Suprapubic skin (tissue), 4 donors: ENCODE measurements around the gene CACNG5. TPM values are rescaled to one million over a fixed set of nuclear protein-coding genes. Genes with fewer than 3 reads are reported as not detected.

Experiments
- DNase-seq, 2 donors: peaks; one replicate each; pipeline ENCODE4 v3.0.0-alpha.2; 2019; ENCODE audit warnings: low spot score in 2 of 2
- H3K27ac ChIP-seq: fragments of 200-600 bp; sonication (generic); one replicate; pipeline ENCODE4 v1.5.1; 2019
- H3K27me3 ChIP-seq: fragments of 200-600 bp; sonication (generic); one replicate; pipeline ENCODE4 v1.5.1; 2019
- H3K36me3 ChIP-seq: fragments of 200-600 bp; sonication (generic); one replicate; pipeline ENCODE4 v1.5.1; 2019
- H3K4me1 ChIP-seq: fragments of 200-600 bp; sonication (generic); one replicate; pipeline ENCODE4 v1.5.1; 2019
- H3K4me3 ChIP-seq: fragments of 200-600 bp; sonication (generic); one replicate; pipeline ENCODE4 v1.5.1; 2019; ENCODE audit warnings: mild to moderate bottlenecking
- H3K9me3 ChIP-seq: fragments of 200-600 bp; sonication (generic); one replicate; pipeline ENCODE4 v1.5.1; 2019
- EP300 ChIP-seq: sonication (generic); formaldehyde crosslinking; IDR thresholded peaks from one replicate; pipeline ENCODE4 v1.6.1; 2017; ENCODE audit warnings: antibody characterized with exemption
- POLR2A ChIP-seq, 2 donors: fragments of 450-650 bp; IDR thresholded peaks; one replicate each; pipeline ENCODE4 v1.6.1; 2017; ENCODE audit warnings: antibody characterized with exemption in 2 of 2, mild to moderate bottlenecking in 2 of 2, moderate library complexity in 2 of 2
- POLR2AphosphoS5 ChIP-seq, 3 donors: sonication (generic); formaldehyde crosslinking; IDR thresholded peaks; one replicate each; pipeline ENCODE4 v1.6.1; 2017; ENCODE audit warnings: antibody characterized with exemption in 3 of 3
- WGBS: methylation state at CpG from one replicate; pipeline ENCODE4 v1.1.5; 2018; 5-methylcytosine and 5-hydroxymethylcytosine counted together
- total RNA-seq, 4 donors: library from RNA; depleted of rRNA; stranded (reverse); fragments of >200 nt; gene quantifications; one replicate each; pipeline ENCODE4 v1.1.0, GENCODE V29; 2016
- TF ChIP-seq, protein P1 (sequence below), 2 donors: fragments of 200-600 bp in 1 of 2; fragments of 450-650 bp in 1 of 2; sonication (generic) in 1 of 2; IDR thresholded peaks; one replicate each; pipeline ENCODE4 v1.5.1; 2016 to 2019; ENCODE audit warnings: antibody characterized with exemption in 2 of 2, mild to moderate bottlenecking in 1 of 2, moderate library complexity in 1 of 2

Gene CACNG5
- total RNA-seq, 4 donors from 2014 or later, result not detected

DNA sequence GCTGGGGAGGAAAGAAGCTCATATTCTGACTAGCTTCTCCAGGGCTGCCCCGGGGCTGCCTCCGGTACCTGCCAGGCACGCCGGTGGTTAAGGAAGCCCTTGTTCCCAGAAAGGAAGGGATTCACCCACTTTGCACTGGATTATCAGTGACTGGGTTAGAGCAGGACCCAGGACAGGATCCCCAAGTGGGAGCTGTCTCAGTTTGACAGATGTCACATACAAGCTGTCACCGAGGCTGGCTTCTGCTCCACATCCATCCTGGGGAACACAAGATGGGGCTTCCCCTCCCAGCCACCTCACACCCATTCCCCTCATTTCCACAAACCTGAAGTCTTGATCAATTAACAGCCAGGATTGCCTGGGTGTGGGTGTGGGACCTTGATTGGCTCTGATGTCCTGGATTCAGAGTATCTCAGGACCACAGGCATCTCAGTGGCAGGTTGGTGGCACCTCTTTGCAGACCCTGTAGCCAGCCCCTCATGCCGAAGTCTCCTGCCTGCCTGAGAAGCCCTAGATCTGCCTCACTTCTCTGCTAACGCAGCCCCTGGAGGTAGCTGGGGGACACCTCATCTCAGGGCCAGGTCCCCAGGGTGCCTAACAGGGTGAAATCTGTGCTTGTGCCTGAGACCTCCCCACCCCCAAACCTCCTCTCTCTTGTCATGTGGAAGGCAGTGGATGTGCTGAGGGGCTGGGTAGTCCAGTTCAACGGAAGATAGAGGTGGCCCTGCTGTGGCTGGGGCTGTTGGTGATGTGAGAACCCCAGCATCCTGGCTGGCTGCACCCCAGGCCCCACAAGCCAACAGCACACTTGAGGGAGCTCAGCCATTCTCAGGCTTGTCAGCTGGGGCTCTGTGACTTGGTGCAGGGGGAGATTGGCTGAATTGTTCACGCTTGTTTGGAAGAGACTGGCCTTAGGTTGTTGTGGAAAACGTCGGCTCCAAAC is 1.4 kb downstream of the CACNG5 start:
- H3K4me3 ChIP-seq, result no peak overlapping the region
- DNase-seq, result peak in 1 of 2 donors; percentile 40
- TF ChIP-seq POLR2AphosphoS5 (IDR thresholded peaks at IDR 0.05) (no peak), POLR2A (IDR thresholded peaks at IDR 0.05) (no peak), EP300 (no peak)
- TF ChIP-seq, protein P1, sequence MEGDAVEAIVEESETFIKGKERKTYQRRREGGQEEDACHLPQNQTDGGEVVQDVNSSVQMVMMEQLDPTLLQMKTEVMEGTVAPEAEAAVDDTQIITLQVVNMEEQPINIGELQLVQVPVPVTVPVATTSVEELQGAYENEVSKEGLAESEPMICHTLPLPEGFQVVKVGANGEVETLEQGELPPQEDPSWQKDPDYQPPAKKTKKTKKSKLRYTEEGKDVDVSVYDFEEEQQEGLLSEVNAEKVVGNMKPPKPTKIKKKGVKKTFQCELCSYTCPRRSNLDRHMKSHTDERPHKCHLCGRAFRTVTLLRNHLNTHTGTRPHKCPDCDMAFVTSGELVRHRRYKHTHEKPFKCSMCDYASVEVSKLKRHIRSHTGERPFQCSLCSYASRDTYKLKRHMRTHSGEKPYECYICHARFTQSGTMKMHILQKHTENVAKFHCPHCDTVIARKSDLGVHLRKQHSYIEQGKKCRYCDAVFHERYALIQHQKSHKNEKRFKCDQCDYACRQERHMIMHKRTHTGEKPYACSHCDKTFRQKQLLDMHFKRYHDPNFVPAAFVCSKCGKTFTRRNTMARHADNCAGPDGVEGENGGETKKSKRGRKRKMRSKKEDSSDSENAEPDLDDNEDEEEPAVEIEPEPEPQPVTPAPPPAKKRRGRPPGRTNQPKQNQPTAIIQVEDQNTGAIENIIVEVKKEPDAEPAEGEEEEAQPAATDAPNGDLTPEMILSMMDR (IDR thresholded peaks at IDR 0.05), result no peak
- H3K27ac ChIP-seq, result no peak overlapping the region
- peaks cover 72% of the 10 kb centered on the region for H3K27me3 ChIP-seq
- H3K9me3 ChIP-seq, result no peaks in the 10 kb centered on the region
- 64% methylated on average over 11 of the region's 11 CpGs for WGBS
- H3K4me1 ChIP-seq, result peaks cover 6% of the 10 kb centered on the region
- H3K36me3 ChIP-seq, result no peaks in the 10 kb centered on the region

DNA sequence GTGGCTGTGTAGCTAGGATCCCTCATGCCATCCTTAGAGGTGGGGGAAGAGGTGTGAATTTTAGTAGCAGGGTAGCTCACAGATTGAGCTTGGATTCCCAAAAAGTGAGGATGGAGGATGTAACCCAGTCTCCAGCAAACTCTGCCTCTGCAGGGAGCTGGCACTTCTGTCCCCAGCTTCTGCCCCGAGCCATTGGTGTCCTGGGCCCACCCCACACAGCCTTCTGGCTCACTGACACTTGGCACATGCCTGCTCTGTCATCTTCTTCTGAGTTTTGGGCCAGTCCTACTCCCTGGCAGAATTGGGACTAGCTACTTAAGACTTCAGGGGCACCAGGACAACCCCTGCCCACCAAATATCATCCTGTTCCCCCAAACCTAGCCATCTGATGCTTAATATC is 2.3 kb downstream of the CACNG5 start:
- 71% methylated on average over 1 of the region's 1 CpG for WGBS
- Histone ChIP-seq H3K36me3 (no peaks in the 10 kb centered on the region), H3K27ac (no peak overlapping the region), H3K4me1 (peaks cover 6% of the 10 kb centered on the region), H3K9me3 (no peaks in the 10 kb centered on the region), H3K27me3 (peaks cover 65% of the 10 kb centered on the region), H3K4me3 (no peak overlapping the region)
- no peak for TF ChIP-seq POLR2AphosphoS5 (IDR thresholded peaks at IDR 0.05)
- no peak for TF ChIP-seq EP300
- TF ChIP-seq POLR2A (IDR thresholded peaks at IDR 0.05), result no peak
- TF ChIP-seq, protein P1 (IDR thresholded peaks at IDR 0.05), result no peak
- peak in 1 of 2 donors; percentile 16 for DNase-seq

DNA sequence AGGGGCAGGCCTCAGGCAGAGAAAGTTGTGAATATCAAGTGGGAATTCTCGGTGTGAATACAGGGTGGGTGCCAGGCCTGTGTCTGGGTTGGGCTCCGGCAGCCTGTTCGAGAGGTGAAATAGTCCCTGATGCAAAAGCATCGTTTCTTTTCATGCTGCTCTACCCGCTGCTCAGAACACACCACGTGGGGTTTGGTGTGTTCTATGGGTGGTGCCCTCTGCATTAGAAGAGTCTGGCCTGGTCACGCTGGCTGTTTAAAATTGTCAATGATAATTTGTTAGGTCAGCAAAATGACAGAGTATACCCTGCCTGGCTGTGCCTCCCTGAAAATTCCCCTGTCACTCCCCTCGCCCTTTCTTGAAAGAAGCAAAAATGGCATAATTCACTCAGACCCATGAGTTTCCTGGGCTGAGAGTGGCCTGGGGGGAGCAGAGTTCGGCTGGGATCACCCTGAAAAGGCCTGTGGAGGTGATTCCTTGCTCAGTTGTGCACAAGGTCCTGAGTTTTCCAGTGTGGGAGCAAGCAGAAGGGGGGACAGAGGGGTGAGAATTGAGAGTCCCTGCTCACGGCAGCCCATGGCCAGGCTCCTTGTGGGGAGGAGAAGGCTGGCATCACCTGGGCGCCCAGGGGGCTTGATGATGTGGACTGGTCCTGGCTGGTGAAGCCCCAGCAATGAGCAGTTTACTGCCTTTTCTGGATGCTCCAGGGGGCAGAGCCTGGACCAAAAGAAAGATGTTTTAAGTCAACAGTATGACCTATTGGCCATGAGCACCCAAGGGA is 3.2 kb downstream of the CACNG5 start:
- Histone ChIP-seq H3K9me3 (no peaks in the 10 kb centered on the region), H3K36me3 (no peaks in the 10 kb centered on the region), H3K27ac (no peak overlapping the region), H3K27me3 (peaks cover 65% of the 10 kb centered on the region), H3K4me3 (no peak overlapping the region), H3K4me1 (peaks cover 6% of the 10 kb centered on the region)
- DNase-seq, result peak in 1 of 2 donors; percentile 26
- 68% methylated on average over 10 of the region's 11 CpGs for WGBS
- TF ChIP-seq, protein P1 (IDR thresholded peaks at IDR 0.05), result no peak
- TF ChIP-seq POLR2AphosphoS5 (IDR thresholded peaks at IDR 0.05) (no peak), POLR2A (IDR thresholded peaks at IDR 0.05) (no peak), EP300 (no peak)

DNA sequence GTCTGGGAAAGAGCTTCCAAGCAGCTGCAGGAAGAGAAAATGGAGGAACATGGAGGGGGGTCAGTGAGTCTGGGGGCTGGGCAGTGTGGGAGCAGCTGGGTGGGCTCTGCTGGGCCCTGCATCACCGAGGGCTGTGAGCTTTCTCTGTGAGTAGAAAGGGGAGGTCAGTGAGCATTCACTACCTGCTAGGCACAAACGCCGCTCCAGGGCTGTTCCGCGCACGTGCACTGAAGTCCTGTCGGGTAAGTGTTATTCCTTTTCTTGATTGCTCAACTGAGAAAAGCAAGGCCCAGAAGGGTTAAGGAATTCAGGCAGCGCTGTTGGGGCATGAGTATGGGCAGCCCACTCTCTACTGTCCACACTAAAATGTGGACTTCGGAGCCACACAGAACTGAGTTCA is 4.7 kb downstream of the CACNG5 start:
- Histone ChIP-seq H3K27ac (no peak overlapping the region), H3K9me3 (no peaks in the 10 kb centered on the region), H3K27me3 (peaks cover 51% of the 10 kb centered on the region), H3K36me3 (no peaks in the 10 kb centered on the region), H3K4me3 (no peak overlapping the region), H3K4me1 (peaks cover 6% of the 10 kb centered on the region)
- 80% methylated on average over 9 of the region's 9 CpGs for WGBS
- no peak for TF ChIP-seq EP300
- TF ChIP-seq, protein P1 (IDR thresholded peaks at IDR 0.05), result no peak
- TF ChIP-seq POLR2AphosphoS5 (IDR thresholded peaks at IDR 0.05), result no peak
- peak; percentile 19 to 47 for DNase-seq

DNA sequence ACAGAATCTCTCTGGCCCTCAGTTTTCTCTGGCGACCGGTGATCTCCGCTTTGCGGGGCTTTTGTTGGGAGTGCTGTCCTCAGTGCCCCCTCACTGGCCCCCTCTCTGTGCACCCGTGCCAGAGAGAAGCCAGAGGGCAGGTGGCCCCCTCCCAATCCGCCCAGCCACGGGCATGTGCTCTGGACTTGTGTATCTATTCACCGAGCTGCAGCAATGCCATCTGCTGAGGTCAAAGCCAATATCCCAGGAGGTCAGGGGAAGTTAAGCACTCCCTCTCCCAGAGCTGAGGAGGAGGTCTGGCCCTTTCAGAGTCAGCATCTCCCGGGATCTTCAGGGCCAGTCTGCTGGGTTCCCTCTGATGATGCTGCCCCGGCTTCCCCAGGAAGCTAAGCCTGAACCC is 5.1 kb downstream of the CACNG5 start:
- DNase-seq, result peak; percentile 19 to 63
- 80% methylated on average over 1 of the region's 10 CpGs for WGBS
- no peak overlapping the region for H3K27ac ChIP-seq
- H3K27me3 ChIP-seq, result peaks cover 47% of the 10 kb centered on the region
- TF ChIP-seq EP300 (no peak), POLR2A (IDR thresholded peaks at IDR 0.05) (no peak), POLR2AphosphoS5 (IDR thresholded peaks at IDR 0.05) (no peak)
- TF ChIP-seq, protein P1 (IDR thresholded peaks at IDR 0.05), result no peak
- no peaks in the 10 kb centered on the region for H3K36me3 ChIP-seq
- no peaks in the 10 kb centered on the region for H3K9me3 ChIP-seq
- no peak overlapping the region for H3K4me3 ChIP-seq
- peaks cover 2% of the 10 kb centered on the region for H3K4me1 ChIP-seq
